Neural progenitor cell (in vitro differentiated cells): ENCODE results near the gene SCG3. TPM values are rescaled to one million over a fixed set of nuclear protein-coding genes. Genes with fewer than 3 reads are reported as not detected.

Source experiments
- DNase-seq: peaks from one replicate; pipeline ENCODE4 v3.0.0-alpha.2; 2016; ENCODE audit warnings: low spot score
- H2AFZ ChIP-seq: fragments of 200-600 bp; sonication (generic); replicated peaks from 2 replicates; pipeline ENCODE4 v1.6.1; 2016; ENCODE audit warnings: antibody characterized with exemption
- H3F3A ChIP-seq: fragments of 200-600 bp; sonication (generic); 2 replicates; pipeline ENCODE4 v1.6.1; 2016; ENCODE audit warnings: antibody characterized with exemption, low read depth
- H3K27ac ChIP-seq: fragments of 200-600 bp; sonication (generic); 2 replicates; pipeline ENCODE4 v1.5.1; 2016; ENCODE audit warnings: mild to moderate bottlenecking
- H3K27me3 ChIP-seq: fragments of 200-600 bp; sonication (generic); 2 replicates; pipeline ENCODE4 v1.6.1; 2016; ENCODE audit warnings: mild to moderate bottlenecking, moderate library complexity
- H3K36me3 ChIP-seq: fragments of 200-600 bp; sonication (generic); 2 replicates; pipeline ENCODE4 v1.5.1; 2016
- H3K4me1 ChIP-seq: fragments of 200-600 bp; sonication (generic); 2 replicates; pipeline ENCODE4 v1.6.1; 2016; ENCODE audit warnings: mixed run types
- H3K4me2 ChIP-seq: fragments of 200-600 bp; sonication (generic); 2 replicates; pipeline ENCODE4 v1.6.1; 2016
- H3K4me3 ChIP-seq: fragments of 200-600 bp; sonication (generic); 2 replicates; pipeline ENCODE4 v1.5.1; 2016
- H3K79me2 ChIP-seq: fragments of 200-600 bp; sonication (generic); 2 replicates; pipeline ENCODE4 v1.6.1; 2016; ENCODE audit warnings: low read depth
- H3K9ac ChIP-seq: fragments of 200-600 bp; sonication (generic); 2 replicates; pipeline ENCODE4 v1.6.1; 2016
- H3K9me3 ChIP-seq: fragments of 200-600 bp; sonication (generic); 2 replicates; pipeline ENCODE4 v1.5.1; 2016; ENCODE audit warnings: low read depth
- H4K20me1 ChIP-seq: fragments of 200-600 bp; sonication (generic); 2 replicates; pipeline ENCODE4 v1.6.1; 2016; ENCODE audit warnings: low read depth
- H3K27ac Mint-ChIP-seq: 3 replicates; pipeline ENCODE4 v1.8.0; 2021; ENCODE audit warnings: mixed read lengths
- H3K27me3 Mint-ChIP-seq: 2 replicates; pipeline ENCODE4 v1.8.0; 2022; ENCODE audit warnings: low read depth, mild to moderate bottlenecking, inconsistent platforms, moderate library complexity, mixed read lengths; ENCODE audit not compliant: insufficient read depth
- H3K36me3 Mint-ChIP-seq: 3 replicates; pipeline ENCODE4 v1.8.0; 2021; ENCODE audit warnings: mixed read lengths
- H3K4me1 Mint-ChIP-seq: 3 replicates; pipeline ENCODE4 v1.8.0; 2021; ENCODE audit warnings: mixed read lengths
- H3K4me3 Mint-ChIP-seq: 3 replicates; pipeline ENCODE4 v1.8.0; 2021; ENCODE audit warnings: mild to moderate bottlenecking, moderate library complexity, mixed read lengths
- H3K9me3 Mint-ChIP-seq: 3 replicates; pipeline ENCODE4 v1.8.0; 2020; ENCODE audit warnings: mixed read lengths
- EZH2 ChIP-seq: fragments of 200-600 bp; sonication (generic); IDR thresholded peaks from 2 replicates; pipeline ENCODE4 v1.6.1; 2017; ENCODE audit warnings: antibody characterized with exemption, mild to moderate bottlenecking, moderate library complexity
- EZH2phosphoT487 ChIP-seq: fragments of 200-600 bp; sonication (generic); IDR thresholded peaks from 2 replicates; pipeline ENCODE4 v1.6.1; 2017; ENCODE audit warnings: antibody characterized with exemption
- total RNA-seq: library from RNA; depleted of rRNA; stranded (reverse); fragments of >200 nt; gene quantifications from 2 replicates; pipeline ENCODE4 v1.2.3, GENCODE V29; 2015; ENCODE audit warnings: low replicate concordance
- TF ChIP-seq, protein P1 (sequence below): fragments of 200-600 bp; sonication (generic); IDR thresholded peaks from 2 replicates; pipeline ENCODE4 v1.5.1; 2017; ENCODE audit warnings: antibody characterized with exemption, mild to moderate bottlenecking

Gene SCG3
- total RNA-seq, 1 donor from 2014 or later = 0.19 TPM

GRCh38 chr15:51669381-51669780 lies 11.9 kb upstream of the SCG3 start:
- H3K4me3 Mint-ChIP-seq = no peak overlapping the region

DNA sequence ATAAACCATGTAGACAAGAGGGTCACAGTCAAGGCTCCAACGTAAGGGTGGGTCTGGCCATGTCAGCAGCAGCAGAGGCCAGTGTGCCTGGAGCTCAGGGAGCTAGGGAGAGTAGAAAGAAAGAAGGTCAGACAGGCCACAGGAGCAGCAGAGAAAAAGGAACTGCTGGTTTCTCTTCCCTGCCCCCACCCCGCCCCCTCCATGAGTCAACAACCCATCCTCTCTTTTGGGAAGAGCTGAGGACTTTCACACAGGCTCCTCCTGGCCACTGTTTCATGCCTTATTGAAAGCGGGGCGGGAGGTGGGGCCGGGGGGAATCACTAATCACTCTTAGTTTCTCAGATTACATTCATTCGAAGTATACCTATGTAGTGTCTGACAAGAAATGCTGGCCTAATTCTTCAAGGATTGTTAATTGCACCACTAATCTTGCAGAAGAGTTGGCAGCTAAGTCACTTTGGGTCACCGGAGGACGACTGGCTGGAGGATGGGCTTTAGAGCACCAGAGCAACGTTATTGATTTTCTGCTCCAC lies 9.1 kb upstream of the SCG3 start:
- peaks cover 4% of the 10 kb centered on the region for H3K27me3 Mint-ChIP-seq
- no peaks in the 10 kb centered on the region for H3K79me2 ChIP-seq

More at GRCh38 chr15:51669381-51669780, 11.9 kb upstream of the SCG3 start:
- no peaks in the 10 kb centered on the region for H3K27me3 ChIP-seq
- H3F3A ChIP-seq = no peaks in the 10 kb centered on the region
- peaks cover 14% of the 10 kb centered on the region for H3K4me1 Mint-ChIP-seq
- no peak overlapping the region for H3K9ac ChIP-seq
- H3K9me3 Mint-ChIP-seq = no peaks in the 10 kb centered on the region
- no peak overlapping the region for H2AFZ ChIP-seq
- no peaks in the 10 kb centered on the region for H3K79me2 ChIP-seq
- DNase-seq = no peak
- H3K4me2 ChIP-seq = no peak overlapping the region
- no peak overlapping the region for H3K27ac ChIP-seq
- no peak overlapping the region for H3K4me3 ChIP-seq
- H3K27me3 Mint-ChIP-seq = no peaks in the 10 kb centered on the region
- H3K36me3 Mint-ChIP-seq = no peaks in the 10 kb centered on the region
- TF ChIP-seq, protein P1, sequence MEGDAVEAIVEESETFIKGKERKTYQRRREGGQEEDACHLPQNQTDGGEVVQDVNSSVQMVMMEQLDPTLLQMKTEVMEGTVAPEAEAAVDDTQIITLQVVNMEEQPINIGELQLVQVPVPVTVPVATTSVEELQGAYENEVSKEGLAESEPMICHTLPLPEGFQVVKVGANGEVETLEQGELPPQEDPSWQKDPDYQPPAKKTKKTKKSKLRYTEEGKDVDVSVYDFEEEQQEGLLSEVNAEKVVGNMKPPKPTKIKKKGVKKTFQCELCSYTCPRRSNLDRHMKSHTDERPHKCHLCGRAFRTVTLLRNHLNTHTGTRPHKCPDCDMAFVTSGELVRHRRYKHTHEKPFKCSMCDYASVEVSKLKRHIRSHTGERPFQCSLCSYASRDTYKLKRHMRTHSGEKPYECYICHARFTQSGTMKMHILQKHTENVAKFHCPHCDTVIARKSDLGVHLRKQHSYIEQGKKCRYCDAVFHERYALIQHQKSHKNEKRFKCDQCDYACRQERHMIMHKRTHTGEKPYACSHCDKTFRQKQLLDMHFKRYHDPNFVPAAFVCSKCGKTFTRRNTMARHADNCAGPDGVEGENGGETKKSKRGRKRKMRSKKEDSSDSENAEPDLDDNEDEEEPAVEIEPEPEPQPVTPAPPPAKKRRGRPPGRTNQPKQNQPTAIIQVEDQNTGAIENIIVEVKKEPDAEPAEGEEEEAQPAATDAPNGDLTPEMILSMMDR = no peak
- TF ChIP-seq EZH2 = no peak
- no peak for TF ChIP-seq EZH2phosphoT487
- H3K9me3 ChIP-seq = no peaks in the 10 kb centered on the region
- no peaks in the 10 kb centered on the region for H3K36me3 ChIP-seq
- peaks cover 16% of the 10 kb centered on the region for H3K4me1 ChIP-seq
- no peak overlapping the region for H3K27ac Mint-ChIP-seq
- no peaks in the 10 kb centered on the region for H4K20me1 ChIP-seq

DNA sequence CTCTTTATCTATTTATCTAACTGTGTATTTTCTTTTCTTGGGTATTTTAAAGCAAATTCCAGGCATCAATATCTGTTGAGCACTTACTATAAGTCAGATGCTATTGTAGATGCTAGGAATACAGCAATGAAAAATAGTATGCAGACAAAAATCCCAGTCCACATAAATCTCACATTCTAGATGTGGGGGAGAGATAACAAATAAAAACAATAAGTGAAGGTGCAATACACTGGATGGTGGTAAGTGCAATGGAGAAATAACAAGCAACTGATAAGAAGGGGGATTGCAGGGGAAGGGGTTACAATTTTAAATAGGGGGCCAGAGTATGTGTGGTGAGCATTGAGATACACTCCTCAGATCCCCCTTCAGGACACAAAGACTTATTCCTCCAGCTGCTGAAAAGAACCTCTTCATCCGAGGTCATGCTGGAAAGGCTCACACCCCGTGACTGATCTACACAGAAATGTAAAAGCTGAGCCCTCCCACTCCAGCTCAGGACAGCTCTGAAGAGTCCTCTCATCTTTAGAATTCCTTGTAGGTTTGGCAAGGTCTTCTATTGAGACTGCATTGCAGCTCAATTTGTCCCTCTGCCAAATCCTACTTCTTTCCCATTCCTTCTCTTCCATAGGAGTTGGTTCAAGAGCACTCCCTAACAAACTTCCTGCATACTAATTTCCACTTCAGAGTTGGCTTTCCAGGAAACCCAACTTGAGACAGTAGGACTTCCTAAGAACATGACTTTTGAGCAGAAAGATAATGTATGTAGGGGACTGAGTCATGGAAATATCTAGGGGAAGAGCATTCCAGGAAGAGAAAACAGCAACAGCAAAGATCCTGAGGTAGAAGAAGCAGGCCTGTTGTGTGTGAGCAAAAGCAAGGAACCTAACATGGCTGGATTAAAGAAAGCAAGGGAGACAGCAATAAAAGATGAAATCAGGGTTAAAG lies 8.1 kb upstream of the SCG3 start:
- Mint-ChIP-seq H3K27me3 (peaks cover 4% of the 10 kb centered on the region), H3K4me3 (no peak overlapping the region), H3K4me1 (peaks cover 14% of the 10 kb centered on the region), H3K9me3 (no peaks in the 10 kb centered on the region), H3K27ac (no peak overlapping the region), H3K36me3 (no peaks in the 10 kb centered on the region)
- H3F3A ChIP-seq = no peaks in the 10 kb centered on the region
- no peaks in the 10 kb centered on the region for H4K20me1 ChIP-seq
- DNase-seq = no peak
- H3K4me2 ChIP-seq = peak overlapping the region; percentile 49
- no peaks in the 10 kb centered on the region for H3K36me3 ChIP-seq
- no peaks in the 10 kb centered on the region for H3K9me3 ChIP-seq
- no peaks in the 10 kb centered on the region for H3K79me2 ChIP-seq
- H3K27me3 ChIP-seq = no peaks in the 10 kb centered on the region
- no peak overlapping the region for H3K4me3 ChIP-seq
- no peak overlapping the region for H3K27ac ChIP-seq
- H2AFZ ChIP-seq = no peak overlapping the region
- peaks cover 16% of the 10 kb centered on the region for H3K4me1 ChIP-seq
- no peak overlapping the region for H3K9ac ChIP-seq
- TF ChIP-seq EZH2phosphoT487 = no peak
- no peak for TF ChIP-seq EZH2
- TF ChIP-seq, protein P1 = no peak

More for the DNA sequence above, 9.1 kb upstream of the SCG3 start:
- Histone ChIP-seq H4K20me1 (no peaks in the 10 kb centered on the region), H3K4me1 (peaks cover 16% of the 10 kb centered on the region), H3K27ac (no peak overlapping the region), H3K9ac (no peak overlapping the region), H3K4me2 (peak overlapping the region; percentile 49), H3K36me3 (no peaks in the 10 kb centered on the region), H3F3A (no peaks in the 10 kb centered on the region), H2AFZ (no peak overlapping the region), H3K27me3 (no peaks in the 10 kb centered on the region), H3K4me3 (no peak overlapping the region), H3K9me3 (no peaks in the 10 kb centered on the region)
- Mint-ChIP-seq H3K36me3 (no peaks in the 10 kb centered on the region), H3K27ac (no peak overlapping the region), H3K9me3 (no peaks in the 10 kb centered on the region), H3K4me3 (no peak overlapping the region), H3K4me1 (peaks cover 14% of the 10 kb centered on the region)
- DNase-seq = peak; percentile 18
- TF ChIP-seq, protein P1 = no peak
- TF ChIP-seq EZH2 (no peak), EZH2phosphoT487 (no peak)
